GM23248 (cell line): ENCODE measurements around the gene ZNF165. TPM values are rescaled to one million over a fixed set of nuclear protein-coding genes. Genes with fewer than 3 reads are reported as not detected.
"Not testable (repeated sequence)": the region's sequence is repeated elsewhere in the genome, so short reads cannot be mapped to it uniquely, and the experiment has no call there.

Source experiments
- DNase-seq: peaks from one replicate; pipeline ENCODE4 v3.0.0-alpha.2; 2015
- H2AFZ ChIP-seq: fragments of 200-600 bp; sonication (generic); 2 replicates; pipeline ENCODE4 v1.6.1; 2016; ENCODE audit warnings: antibody characterized with exemption
- H3F3A ChIP-seq: fragments of 200-600 bp; sonication (generic); 2 replicates; pipeline ENCODE4 v1.6.1; 2016; ENCODE audit warnings: mild to moderate bottlenecking, antibody characterized with exemption, mixed run types; ENCODE audit not compliant: insufficient read depth
- H3K27ac ChIP-seq: fragments of 200-600 bp; sonication (generic); 2 replicates; pipeline ENCODE4 v1.5.1; 2016; ENCODE audit warnings: mild to moderate bottlenecking
- H3K27me3 ChIP-seq: fragments of 200-600 bp; sonication (generic); replicated peaks from 2 replicates; pipeline ENCODE4 v1.6.1; 2016; ENCODE audit warnings: mild to moderate bottlenecking; ENCODE audit not compliant: insufficient read depth
- H3K36me3 ChIP-seq: fragments of 200-600 bp; sonication (generic); 2 replicates; pipeline ENCODE4 v1.6.1; 2016; ENCODE audit warnings: low read depth, mild to moderate bottlenecking
- H3K4me1 ChIP-seq: fragments of 200-600 bp; sonication (generic); 2 replicates; pipeline ENCODE4 v1.6.1; 2016; ENCODE audit warnings: mild to moderate bottlenecking; ENCODE audit not compliant: insufficient read depth
- H3K4me2 ChIP-seq: fragments of 200-600 bp; sonication (generic); one replicate; pipeline ENCODE4 v1.6.1; 2016; ENCODE audit warnings: mild to moderate bottlenecking; ENCODE audit not compliant: unreplicated experiment
- H3K4me3 ChIP-seq: fragments of 200-600 bp; sonication (generic); 2 replicates; pipeline ENCODE4 v1.5.1; 2016; ENCODE audit warnings: mild to moderate bottlenecking
- H3K79me2 ChIP-seq: fragments of 200-600 bp; sonication (generic); 2 replicates; pipeline ENCODE4 v1.6.1; 2016; ENCODE audit warnings: mild to moderate bottlenecking; ENCODE audit not compliant: insufficient read depth
- H3K9ac ChIP-seq: fragments of 200-600 bp; sonication (generic); 2 replicates; pipeline ENCODE4 v1.6.1; 2016; ENCODE audit warnings: mild to moderate bottlenecking
- H3K9me2 ChIP-seq: fragments of 200-600 bp; sonication (generic); 2 replicates; pipeline ENCODE4 v1.6.1; 2016; ENCODE audit warnings: mixed run types, mild to moderate bottlenecking, moderate library complexity; ENCODE audit not compliant: insufficient read depth
- H3K9me3 ChIP-seq: fragments of 200-600 bp; sonication (generic); one replicate; pipeline ENCODE4 v1.6.1; 2017; ENCODE audit warnings: low read depth
- H4K20me1 ChIP-seq: fragments of 200-600 bp; sonication (generic); 2 replicates; pipeline ENCODE4 v1.6.0; 2016; ENCODE audit not compliant: insufficient read depth
- EZH2 ChIP-seq: fragments of 200-600 bp; sonication (generic); IDR thresholded peaks from 2 replicates; pipeline ENCODE4 v1.6.1; 2018; ENCODE audit warnings: antibody characterized with exemption, mild to moderate bottlenecking; ENCODE audit not compliant: insufficient read depth, poor library complexity, severe bottlenecking
- EZH2phosphoT487 ChIP-seq: fragments of 200-600 bp; sonication (generic); IDR thresholded peaks from 2 replicates; pipeline ENCODE4 v1.6.1; 2018; ENCODE audit warnings: antibody characterized with exemption, moderate library complexity, mild to moderate bottlenecking, low read depth; ENCODE audit not compliant: insufficient read depth
- WGBS, 2 experiments: methylation state at CpG; one replicate each; pipeline ENCODE4 v1.1.6; 2015 to 2017; ENCODE audit warnings: low lambda C conversion rate in 2 of 2, low coverage in 1 of 2; ENCODE audit errors: missing lambda C conversion rate in 2 of 2; 5-methylcytosine and 5-hydroxymethylcytosine counted together
- in situ Hi-C: fragments of 300-500 bp; cut with MboI; formaldehyde crosslinking; loops from 2 replicates; pipeline ENCODE4 v1.15.0; 2020
- polyA plus RNA-seq: library from polyadenylated mRNA; unstranded; fragments of >200 nt; fragmentation: Nextera tagmentation; extraction: Ambion mirVana; gene quantifications from 2 replicates; pipeline ENCODE4 v1.2.1, GENCODE V29; 2016
- total RNA-seq: library from RNA; depleted of rRNA; stranded (reverse); fragments of >200 nt; shearing (Covaris generic); gene quantifications from 2 replicates; pipeline ENCODE4 v1.2.3, GENCODE V29; 2014

The ZNF165 gene
- total and polyA plus RNA-seq, 2 experiments from 2014 or later = 0.41 to 0.86 TPM

DNA sequence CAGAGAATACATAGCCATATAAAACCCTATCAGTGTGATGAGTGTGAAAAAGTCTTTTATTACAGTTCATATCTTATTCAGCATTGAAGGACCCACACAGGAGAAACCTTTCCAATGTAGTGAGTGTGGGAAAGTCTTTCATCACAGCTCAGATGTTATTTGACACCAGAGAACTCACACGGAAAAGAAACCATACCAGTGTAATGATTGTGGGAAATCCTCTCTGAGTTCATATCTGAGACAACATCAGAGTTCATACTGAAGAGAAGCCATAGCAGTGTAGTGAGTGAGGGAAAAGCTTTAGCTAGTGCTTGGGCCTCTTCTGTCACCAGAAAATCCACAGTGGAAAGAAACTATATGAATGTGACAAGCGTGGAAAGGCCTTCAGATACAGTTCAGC is 35.4 kb downstream of the ZNF165 start:
- Histone ChIP-seq H3K4me2 (no peak overlapping the region), H3K4me3 (no peak overlapping the region), H3K79me2 (no peaks in the 10 kb centered on the region), H2AFZ (no peak overlapping the region), H3K9me3 (no peaks in the 10 kb centered on the region), H3K9ac (no peak overlapping the region), H3K27ac (no peak overlapping the region), H3K27me3 (no peaks in the 10 kb centered on the region), H3K9me2 (no peaks in the 10 kb centered on the region), H3K4me1 (no peaks in the 10 kb centered on the region), H4K20me1 (no peaks in the 10 kb centered on the region), H3K36me3 (peaks cover 33% of the 10 kb centered on the region), H3F3A (no peaks in the 10 kb centered on the region)
- no peak for DNase-seq
- TF ChIP-seq EZH2phosphoT487 = no peak
- no peak for TF ChIP-seq EZH2
- 47 to 48% methylated on average over 2 of the region's 2 CpGs for WGBS, 2 experiments
- in situ Hi-C loops = no loop called here

DNA sequence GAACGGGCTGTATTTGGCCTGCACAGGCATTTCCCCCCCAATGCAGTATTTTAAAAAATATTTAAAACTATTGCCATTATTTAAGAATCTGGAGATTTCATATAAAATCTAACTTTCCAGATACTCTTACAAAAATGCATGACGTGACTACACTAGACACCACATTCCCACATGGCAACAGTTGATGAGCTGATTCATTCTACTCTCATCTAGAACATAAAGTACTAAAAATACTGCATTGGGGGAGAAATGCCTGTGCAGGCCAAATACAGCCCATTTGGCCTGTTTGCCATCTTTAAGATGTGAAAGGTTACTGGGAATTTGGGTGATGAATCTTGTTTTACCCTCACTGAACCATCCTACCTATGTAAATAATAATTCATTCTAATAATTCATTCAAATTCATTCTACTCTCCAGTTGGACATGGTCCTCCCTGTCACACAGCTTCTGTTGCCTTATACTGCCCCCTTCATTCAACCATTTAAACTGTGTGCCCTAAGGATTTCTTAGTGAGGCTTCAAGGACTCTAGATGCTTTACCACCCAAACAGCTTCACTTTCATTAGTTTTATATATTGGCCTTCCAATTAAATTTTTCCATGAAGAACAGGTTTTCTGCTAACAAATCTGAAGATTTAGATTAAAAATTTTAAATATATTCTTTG is 37.1 kb downstream of the ZNF165 start:
- no peak overlapping the region for H3K4me2 ChIP-seq
- no peak overlapping the region for H3K4me3 ChIP-seq
- no peak overlapping the region for H2AFZ ChIP-seq
- H3K79me2 ChIP-seq = no peaks in the 10 kb centered on the region
- TF ChIP-seq EZH2phosphoT487 (no peak), EZH2 (no peak)
- H3K9ac ChIP-seq = no peak overlapping the region
- in situ Hi-C loops = no loop called here
- H3K36me3 ChIP-seq = peaks cover 37% of the 10 kb centered on the region
- H3K9me3 ChIP-seq = no peaks in the 10 kb centered on the region
- H3K9me2 ChIP-seq = no peaks in the 10 kb centered on the region
- no peaks in the 10 kb centered on the region for H3K4me1 ChIP-seq
- WGBS, 2 experiments = 78 to 91% methylated on average over 2 of the region's 2 CpGs
- no peaks in the 10 kb centered on the region for H3F3A ChIP-seq
- no peaks in the 10 kb centered on the region for H3K27me3 ChIP-seq
- H3K27ac ChIP-seq = no peak overlapping the region
- DNase-seq = peak; percentile 45
- no peaks in the 10 kb centered on the region for H4K20me1 ChIP-seq

DNA sequence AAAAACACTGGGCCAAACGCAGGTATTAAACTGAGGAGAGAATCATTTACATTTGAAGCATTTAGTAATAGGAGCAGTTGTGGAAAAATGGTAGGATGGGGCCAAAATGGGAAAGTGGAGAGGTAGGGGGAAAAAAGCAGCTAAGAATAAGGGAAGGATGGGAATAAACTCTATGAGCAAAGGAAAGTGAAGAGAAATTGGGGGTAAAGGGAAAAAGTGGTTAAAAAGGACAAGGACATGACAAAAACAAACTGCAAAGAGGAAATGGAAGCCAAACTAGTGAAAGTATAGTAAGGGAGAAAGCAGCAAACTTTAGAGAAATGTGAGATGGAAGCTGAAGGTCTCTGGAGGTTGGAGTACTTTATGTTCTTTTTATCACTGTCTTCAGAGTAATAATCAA is 37.8 kb downstream of the ZNF165 start:
- peaks cover 5% of the 10 kb centered on the region for H3K79me2 ChIP-seq
- no peak overlapping the region for H3K27ac ChIP-seq
- in situ Hi-C loops = no loop called here
- no peak for TF ChIP-seq EZH2
- TF ChIP-seq EZH2phosphoT487 = no peak
- H3K9me2 ChIP-seq = no peaks in the 10 kb centered on the region
- 89 to 97% methylated on average over 1 of the region's 1 CpG for WGBS, 2 experiments
- no peak for DNase-seq
- H2AFZ ChIP-seq = no peak overlapping the region
- H3K4me3 ChIP-seq = no peak overlapping the region
- H3K4me2 ChIP-seq = no peak overlapping the region
- no peaks in the 10 kb centered on the region for H3K9me3 ChIP-seq
- no peaks in the 10 kb centered on the region for H4K20me1 ChIP-seq
- peaks cover 37% of the 10 kb centered on the region for H3K36me3 ChIP-seq
- H3F3A ChIP-seq = no peaks in the 10 kb centered on the region
- H3K9ac ChIP-seq = no peak overlapping the region
- H3K27me3 ChIP-seq = no peaks in the 10 kb centered on the region
- no peaks in the 10 kb centered on the region for H3K4me1 ChIP-seq

DNA sequence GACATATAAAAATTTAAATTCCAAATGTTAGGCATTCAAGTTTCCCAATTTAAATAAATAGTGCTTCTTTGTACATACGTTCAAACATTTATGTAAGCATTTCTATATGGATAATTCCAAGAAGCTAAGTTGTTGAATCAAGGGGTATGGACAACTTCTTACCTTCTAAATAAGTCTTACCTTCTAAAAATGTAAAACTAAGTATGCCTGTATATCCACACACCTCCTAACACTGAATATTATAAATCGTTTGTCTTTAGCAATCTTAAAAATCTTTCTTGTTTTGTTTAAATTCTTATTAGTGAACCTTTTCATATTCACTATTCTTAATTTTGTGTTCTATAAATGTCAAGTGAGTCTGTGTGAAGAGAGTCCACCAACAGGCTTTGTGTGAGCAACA is 41.5 kb downstream of the ZNF165 start:
- H3K4me3 ChIP-seq = no peak overlapping the region
- H2AFZ ChIP-seq = no peak overlapping the region
- H3K79me2 ChIP-seq = peaks cover 40% of the 10 kb centered on the region
- H3K9me3 ChIP-seq = no peaks in the 10 kb centered on the region
- no peak overlapping the region for H3K27ac ChIP-seq
- H3K27me3 ChIP-seq = no peaks in the 10 kb centered on the region
- 0 out of 2 replicates have a peak, but pooled peaks cover 5% of the 10 kb centered on the region for H3K4me1 ChIP-seq
- H3K9me2 ChIP-seq = no peaks in the 10 kb centered on the region
- H4K20me1 ChIP-seq = no peaks in the 10 kb centered on the region
- no peak overlapping the region for H3K9ac ChIP-seq
- H3F3A ChIP-seq = peaks cover 11% of the 10 kb centered on the region; the same call in 1 of the 2 replicates
- 70 to 79% methylated on average over 2 of the region's 2 CpGs for WGBS, 2 experiments
- TF ChIP-seq EZH2 (no peak), EZH2phosphoT487 (no peak)
- H3K4me2 ChIP-seq = no peak overlapping the region
- no peak for DNase-seq
- peaks cover 22% of the 10 kb centered on the region for H3K36me3 ChIP-seq
- in situ Hi-C loops = no loop called here

DNA sequence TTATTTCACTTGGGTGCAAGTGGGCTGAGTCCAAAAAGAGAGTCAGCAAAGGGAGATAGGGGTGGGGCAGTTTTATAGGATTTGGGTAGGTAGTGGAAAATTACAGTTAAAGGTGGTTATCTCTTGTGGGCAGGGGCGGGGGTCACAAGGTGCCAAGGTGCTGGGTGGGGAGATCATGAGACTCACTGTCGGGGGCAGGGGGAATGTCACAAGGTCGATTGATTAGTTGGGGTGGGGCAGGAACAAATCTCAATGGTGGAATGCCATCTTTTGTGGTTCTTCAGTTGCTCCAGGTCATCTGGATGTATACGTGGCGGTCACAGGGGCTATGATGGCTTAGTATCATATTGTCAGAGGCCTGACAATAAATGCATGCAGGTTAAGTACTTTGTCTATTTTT is 41.9 kb downstream of the ZNF165 start:
- H4K20me1 ChIP-seq, H3K27me3 ChIP-seq, H3K4me2 ChIP-seq, H2AFZ ChIP-seq, H3K27ac ChIP-seq, H3K4me3 ChIP-seq, DNase-seq, H3K4me1 ChIP-seq, in situ Hi-C loops, H3K9me3 ChIP-seq, H3K9ac ChIP-seq, H3K9me2 ChIP-seq: not testable (repeated sequence)
- Histone ChIP-seq H3F3A (peaks cover 11% of the 10 kb centered on the region; the same call in 1 of the 2 replicates), H3K36me3 (peaks cover 22% of the 10 kb centered on the region), H3K79me2 (peaks cover 44% of the 10 kb centered on the region)
- WGBS, 2 experiments = 89 to 94% methylated on average over 3 to 5 of the region's 5 CpGs
